Neuronal stem cell (in vitro differentiated cells): ENCODE data around the gene NPAS2.
A peak's percentile ranks its signal among the peaks of the same experiment; 100 is the strongest.

Experiments
- DNase-seq: peaks from one replicate; pipeline ENCODE4 v3.0.0-alpha.2; 2013; ENCODE audit warnings: low spot score
- H2AFZ ChIP-seq: one replicate; pipeline ENCODE4 v1.6.1; 2013; ENCODE audit warnings: mild to moderate bottlenecking, low read length, inconsistent platforms
- H2AK5ac ChIP-seq: 2 replicates; pipeline ENCODE4 v1.6.1; 2013; ENCODE audit warnings: low read depth, mild to moderate bottlenecking, inconsistent platforms, low read length, moderate library complexity, mixed read lengths
- H2BK120ac ChIP-seq: 2 replicates; pipeline ENCODE4 v1.6.1; 2013; ENCODE audit warnings: low read depth, mild to moderate bottlenecking, inconsistent platforms, low read length, moderate library complexity, mixed read lengths
- H2BK12ac ChIP-seq: one replicate; pipeline ENCODE4 v1.6.1; 2013; ENCODE audit warnings: low read length, inconsistent platforms
- H2BK15ac ChIP-seq: 2 replicates; pipeline ENCODE4 v1.6.1; 2013; ENCODE audit warnings: mild to moderate bottlenecking, low read length, inconsistent platforms, mixed read lengths
- H2BK5ac ChIP-seq: one replicate; pipeline ENCODE4 v1.6.1; 2013; ENCODE audit warnings: inconsistent platforms, mild to moderate bottlenecking, low read length, moderate library complexity
- H3K14ac ChIP-seq: one replicate; pipeline ENCODE4 v1.6.1; 2013; ENCODE audit warnings: low read length, inconsistent platforms
- H3K18ac ChIP-seq: 2 replicates; pipeline ENCODE4 v1.6.1; 2013; ENCODE audit warnings: low read length, inconsistent platforms
- H3K23ac ChIP-seq: 2 replicates; pipeline ENCODE4 v1.6.1; 2013; ENCODE audit warnings: low read depth, mild to moderate bottlenecking, mixed read lengths, low read length, inconsistent platforms; ENCODE audit not compliant: poor library complexity
- H3K27ac ChIP-seq: replicated peaks from 3 replicates; pipeline ENCODE4 v1.5.1; 2013; ENCODE audit warnings: low read length, inconsistent platforms
- H3K27me3 ChIP-seq, 3 experiments: 2 replicates each; pipeline ENCODE4 v1.6.1; 2013; ENCODE audit warnings: low read length in 3 of 3, mild to moderate bottlenecking in 2 of 3, inconsistent platforms in 1 of 3, low read depth in 1 of 3, mixed read lengths in 1 of 3, moderate library complexity in 1 of 3; ENCODE audit not compliant: control insufficient read depth in 3 of 3, insufficient read depth in 3 of 3
- H3K36me3 ChIP-seq, 2 donors: replicated peaks in 1 of 2; 2 replicates each; pipeline ENCODE4 v1.6.1; 2013; ENCODE audit warnings: low read length in 2 of 2; ENCODE audit not compliant: control insufficient read depth in 2 of 2, insufficient read depth in 2 of 2
- H3K4ac ChIP-seq: 2 replicates; pipeline ENCODE4 v1.6.1; 2013; ENCODE audit warnings: inconsistent platforms, mild to moderate bottlenecking, low read length, moderate library complexity
- H3K4me1 ChIP-seq, 2 donors: 1 replicate in 1 of 2; 2 replicates in 1 of 2; pipeline ENCODE4 v1.6.1; 2013; ENCODE audit warnings: low read length in 2 of 2, low read depth in 1 of 2; ENCODE audit not compliant: control insufficient read depth in 2 of 2, insufficient read depth in 1 of 2
- H3K4me2 ChIP-seq: one replicate; pipeline ENCODE4 v1.6.1; 2013; ENCODE audit warnings: mild to moderate bottlenecking, low read length, inconsistent platforms; ENCODE audit not compliant: insufficient read depth, poor library complexity, severe bottlenecking
- H3K4me3 ChIP-seq, 2 donors: 2 replicates each; pipeline ENCODE4 v1.5.1; 2013; ENCODE audit warnings: low read length in 2 of 2, mild to moderate bottlenecking in 2 of 2, inconsistent platforms in 1 of 2, moderate library complexity in 1 of 2
- H3K79me1 ChIP-seq: one replicate; pipeline ENCODE4 v1.6.1; 2013; ENCODE audit warnings: low read depth, mild to moderate bottlenecking, inconsistent platforms, low read length, moderate library complexity
- H3K9ac ChIP-seq: one replicate; pipeline ENCODE4 v1.6.1; 2013; ENCODE audit warnings: mild to moderate bottlenecking, low read depth, low read length, inconsistent platforms; ENCODE audit not compliant: poor library complexity
- H3K9me3 ChIP-seq, 2 donors: replicated peaks in 1 of 2; 2 replicates each; pipeline versions ENCODE3 to v1.6.1; 2013; ENCODE audit warnings: low read length in 2 of 2, mild to moderate bottlenecking in 2 of 2, inconsistent platforms in 1 of 2, low read depth in 1 of 2, mixed read lengths in 1 of 2, moderate library complexity in 1 of 2; ENCODE audit not compliant: control insufficient read depth in 2 of 2, insufficient read depth in 1 of 2
- H4K8ac ChIP-seq: one replicate; pipeline ENCODE4 v1.6.1; 2013; ENCODE audit warnings: low read depth, mild to moderate bottlenecking, inconsistent platforms, low read length, moderate library complexity
- H4K91ac ChIP-seq: one replicate; pipeline ENCODE4 v1.6.1; 2013; ENCODE audit warnings: low read length, low read depth, mild to moderate bottlenecking, inconsistent platforms; ENCODE audit not compliant: poor library complexity
- WGBS, 2 donors: extraction: QIAGEN DNeasy Blood & Tissue Kit; methylation state at CpG; one replicate each; pipeline ENCODE4 v1.1.7; 2013; ENCODE audit warnings: missing lambda C conversion rate in 2 of 2, mixed read lengths in 1 of 2; ENCODE audit not compliant: insufficient read length in 2 of 2, insufficient replicate concordance in 1 of 2; ENCODE audit errors: extremely low coverage in 2 of 2; 5-methylcytosine and 5-hydroxymethylcytosine counted together

The NPAS2 gene

DNA sequence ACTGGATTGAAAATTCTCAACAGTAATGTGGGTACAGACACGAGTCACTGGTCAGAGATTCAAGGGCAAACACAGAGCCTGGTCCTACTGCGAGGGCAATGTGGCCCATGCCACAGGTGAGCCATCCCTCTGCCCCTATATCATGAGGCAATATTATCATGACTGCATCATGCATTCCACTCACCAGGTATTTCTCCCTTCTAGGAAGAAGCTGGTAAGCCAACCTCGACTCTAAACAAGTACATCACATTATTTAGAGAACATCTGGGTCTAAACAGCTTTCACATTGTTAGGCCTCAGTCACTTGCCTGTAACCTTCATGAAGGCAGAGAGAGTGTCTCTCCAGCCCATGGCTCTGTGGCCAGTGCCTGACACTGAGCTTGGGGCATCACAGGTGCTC lies 167.6 kb downstream of the NPAS2 start:
- peaks cover 0 to 20% (median 0%) of the 10 kb centered on the region in 3 experiments for H3K27me3 ChIP-seq
- no peak overlapping the region for H3K4me2 ChIP-seq
- no peak overlapping the region for H4K8ac ChIP-seq
- H3K23ac ChIP-seq, result no peak overlapping the region
- no peaks in the 10 kb centered on the region for H3K79me1 ChIP-seq
- no peak overlapping the region for H2BK12ac ChIP-seq
- peaks cover 0 to under 1% of the 10 kb centered on the region in 2 donors for H3K4me1 ChIP-seq
- H2BK15ac ChIP-seq, result no peak overlapping the region
- no peak overlapping the region for H3K18ac ChIP-seq
- H3K4ac ChIP-seq, result no peak overlapping the region
- no peak overlapping the region for H3K4me3 ChIP-seq
- H2AK5ac ChIP-seq, result no peak overlapping the region
- DNase-seq, result no peak
- no CpG with 5 or more reads among the region's 3 CpGs for WGBS, 2 donors
- H2AFZ ChIP-seq, result no peak overlapping the region
- H3K14ac ChIP-seq, result no peak overlapping the region
- no peaks in the 10 kb centered on the region for H3K9me3 ChIP-seq
- no peaks in the 10 kb centered on the region for H3K36me3 ChIP-seq
- H3K27ac ChIP-seq, result no peak overlapping the region
- H3K9ac ChIP-seq, result no peak overlapping the region
- no peak overlapping the region for H4K91ac ChIP-seq
- H2BK120ac ChIP-seq, result no peak overlapping the region
- no peak overlapping the region for H2BK5ac ChIP-seq

DNA sequence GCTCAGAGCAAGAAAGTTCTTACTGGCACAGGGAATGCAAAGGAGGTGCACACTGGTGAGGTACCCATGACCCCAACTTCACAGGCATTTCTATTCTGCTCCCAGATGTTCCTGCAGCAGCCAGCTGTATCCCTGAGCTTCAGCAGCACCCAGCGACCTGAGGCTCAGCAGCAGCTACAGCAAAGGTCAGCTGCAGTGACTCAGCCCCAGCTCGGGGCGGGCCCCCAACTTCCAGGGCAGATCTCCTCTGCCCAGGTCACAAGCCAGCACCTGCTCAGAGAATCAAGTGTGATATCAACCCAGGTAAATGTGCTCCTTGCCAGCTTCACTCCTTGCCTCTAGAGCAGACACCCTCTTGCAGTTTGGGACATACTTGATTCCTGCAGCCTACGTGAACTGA lies 168.0 kb downstream of the NPAS2 start:
- WGBS, 2 donors, result no CpG with 5 or more reads among the region's 4 CpGs
- Histone ChIP-seq H3K4ac (no peak overlapping the region), H3K18ac (no peak overlapping the region), H4K91ac (no peak overlapping the region), H3K14ac (no peak overlapping the region), H3K36me3 (no peaks in the 10 kb centered on the region), H2AK5ac (peak overlapping the region; percentile 3), H3K4me3 (no peak overlapping the region), H3K9me3 (no peaks in the 10 kb centered on the region), H3K27me3 (peaks cover 0 to 20% (median 0%) of the 10 kb centered on the region in 3 experiments), H3K4me2 (no peak overlapping the region), H2BK120ac (no peak overlapping the region), H3K79me1 (no peaks in the 10 kb centered on the region), H3K27ac (no peak overlapping the region), H2BK15ac (no peak overlapping the region), H2AFZ (no peak overlapping the region), H3K9ac (no peak overlapping the region), H2BK5ac (no peak overlapping the region), H3K23ac (no peak overlapping the region), H3K4me1 (no peaks in the 10 kb centered on the region), H2BK12ac (no peak overlapping the region), H4K8ac (no peak overlapping the region)
- no peak for DNase-seq

DNA sequence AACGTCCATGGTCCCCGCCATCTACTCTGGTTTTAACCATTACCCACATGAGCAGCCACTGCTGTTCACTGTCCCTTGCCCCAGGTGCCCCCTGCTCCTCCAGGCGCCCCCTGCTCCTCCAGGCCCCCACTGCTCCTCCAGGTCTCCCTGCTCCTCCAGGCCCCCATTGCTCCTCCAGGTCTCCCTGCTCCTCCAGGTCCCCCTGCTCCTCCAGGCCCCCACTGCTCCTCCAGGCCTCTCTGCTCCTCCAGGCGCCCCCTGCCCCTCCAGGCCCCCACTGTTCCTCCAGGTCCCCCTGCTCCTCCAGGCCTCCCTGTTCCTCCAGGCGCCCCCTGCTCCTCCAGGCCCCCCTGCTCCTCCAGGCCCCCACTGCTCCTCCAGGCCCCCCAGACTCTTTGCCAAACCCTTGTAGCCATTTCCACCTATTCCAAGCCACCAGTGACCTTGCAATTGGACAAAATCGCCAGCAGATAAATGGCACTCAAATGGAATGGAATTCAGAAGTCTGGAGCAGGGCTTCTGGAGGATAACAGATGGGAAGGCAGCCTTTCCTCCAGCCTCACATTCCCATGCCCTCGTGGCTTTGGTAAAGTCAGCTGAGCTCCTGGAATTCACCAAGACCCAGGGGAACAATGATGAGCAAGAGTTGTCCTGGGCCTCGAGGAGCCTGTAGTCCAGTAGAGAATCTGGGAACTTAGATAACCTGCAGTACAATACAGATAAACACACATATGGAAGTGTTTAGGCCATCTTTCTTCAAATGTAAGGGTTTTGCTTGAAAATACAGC lies 168.9 kb downstream of the NPAS2 start:
- H2AK5ac ChIP-seq, result peak overlapping the region; percentile 19
- no peaks in the 10 kb centered on the region for H3K79me1 ChIP-seq
- no peak overlapping the region for H3K4me2 ChIP-seq
- peaks cover 0 to 20% (median 0%) of the 10 kb centered on the region in 3 experiments for H3K27me3 ChIP-seq
- no peaks in the 10 kb centered on the region for H3K36me3 ChIP-seq
- no peak overlapping the region for H2BK5ac ChIP-seq
- WGBS, 2 donors, result no CpG with 5 or more reads among the region's 8 CpGs
- H2BK120ac ChIP-seq, result no peak overlapping the region
- no peak overlapping the region for H3K9ac ChIP-seq
- no peaks in the 10 kb centered on the region for H3K4me1 ChIP-seq
- no peak overlapping the region for H3K4me3 ChIP-seq
- no peaks in the 10 kb centered on the region for H3K9me3 ChIP-seq
- no peak overlapping the region for H3K14ac ChIP-seq
- H3K18ac ChIP-seq, result no peak overlapping the region
- peak overlapping the region; percentile 49 for H2BK15ac ChIP-seq
- H2AFZ ChIP-seq, result no peak overlapping the region
- DNase-seq, result no peak
- H3K27ac ChIP-seq, result no peak overlapping the region
- no peak overlapping the region for H4K8ac ChIP-seq
- H2BK12ac ChIP-seq, result no peak overlapping the region
- no peak overlapping the region for H4K91ac ChIP-seq
- H3K4ac ChIP-seq, result no peak overlapping the region
- H3K23ac ChIP-seq, result no peak overlapping the region

DNA sequence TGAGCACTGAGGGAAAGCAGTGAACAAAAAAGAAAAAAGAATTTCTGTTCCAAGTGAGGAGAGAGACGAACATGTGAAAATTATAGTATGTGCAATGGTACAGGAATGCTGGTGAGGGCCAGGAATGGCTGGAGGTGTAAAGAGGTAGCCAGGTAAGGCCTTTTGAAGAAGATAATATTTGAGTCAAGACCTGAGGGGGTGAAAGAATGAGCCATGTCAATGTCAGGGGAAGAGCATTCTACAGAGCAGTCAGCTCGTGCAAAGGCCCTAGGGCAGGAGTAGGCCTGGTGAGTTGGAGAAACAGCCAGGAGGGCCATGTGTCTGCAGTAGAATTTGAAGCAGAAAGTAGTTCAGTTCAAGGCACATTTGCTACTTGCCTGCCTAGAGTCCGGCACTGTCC lies 169.7 kb downstream of the NPAS2 start:
- Histone ChIP-seq H3K36me3 (no peaks in the 10 kb centered on the region), H3K27me3 (peaks cover 0 to 22% (median 0%) of the 10 kb centered on the region in 3 experiments), H3K9me3 (no peaks in the 10 kb centered on the region), H4K91ac (no peak overlapping the region), H3K23ac (no peak overlapping the region), H2BK120ac (no peak overlapping the region), H2BK5ac (no peak overlapping the region), H3K4me1 (no peaks in the 10 kb centered on the region), H3K14ac (no peak overlapping the region), H2BK12ac (no peak overlapping the region), H3K4me3 (no peak overlapping the region), H3K27ac (no peak overlapping the region), H3K4me2 (no peak overlapping the region), H2BK15ac (no peak overlapping the region), H4K8ac (no peak overlapping the region), H3K9ac (no peak overlapping the region), H2AK5ac (no peak overlapping the region), H3K4ac (no peak overlapping the region), H3K18ac (no peak overlapping the region), H3K79me1 (no peaks in the 10 kb centered on the region), H2AFZ (no peak overlapping the region)
- WGBS, 2 donors, result no CpG with 5 or more reads among the region's 3 CpGs
- DNase-seq, result no peak
